Gastroesophageal sphincter (tissue), 4 donors: ENCODE data around the gene FAM114A2. TPM values are rescaled to one million over a fixed set of nuclear protein-coding genes. Genes with fewer than 3 reads are reported as not detected.

Experiments used
- ATAC-seq: fragments of 150-250 bp; one replicate; pipeline ENCODE4 v1.9.1; 2016; ENCODE audit warnings: mild to moderate bottlenecking, moderate library complexity
- H3K27ac ChIP-seq, 4 donors: fragments of 200-600 bp; sonication (generic) in 3 of 4; 1 replicate in 3 of 4; 2 replicates in 1 of 4; pipeline ENCODE4 v1.5.1; 2016 to 2019
- H3K27me3 ChIP-seq: fragments of 200-600 bp; sonication (generic); one replicate; pipeline ENCODE4 v1.5.1; 2019
- H3K36me3 ChIP-seq, 2 donors: fragments of 200-600 bp; sonication (generic); one replicate each; pipeline ENCODE4 v1.5.1; 2019; ENCODE audit warnings: control low read depth in 1 of 2
- H3K4me1 ChIP-seq, 3 donors: fragments of 200-600 bp; sonication (generic); 1 replicate in 2 of 3; 2 replicates in 1 of 3; pipeline ENCODE4 v1.5.1; 2016 to 2019; ENCODE audit warnings: control low read depth in 2 of 3
- H3K4me3 ChIP-seq, 2 donors: fragments of 200-600 bp; sonication (generic); one replicate each; pipeline ENCODE4 v1.5.1; 2019; ENCODE audit warnings: mild to moderate bottlenecking in 1 of 2, moderate library complexity in 1 of 2
- H3K9me3 ChIP-seq, 3 donors: fragments of 200-600 bp; sonication (generic); one replicate each; pipeline ENCODE4 v1.5.1; 2017 to 2019; ENCODE audit warnings: control low read depth in 2 of 3
- EP300 ChIP-seq: sonication (generic); formaldehyde crosslinking; IDR thresholded peaks from one replicate; pipeline ENCODE4 v1.6.1; 2017; ENCODE audit warnings: antibody characterized with exemption, mild to moderate bottlenecking
- POLR2A ChIP-seq, 2 donors: fragments of 450-650 bp; IDR thresholded peaks; one replicate each; pipeline ENCODE4 v1.6.1; 2017; ENCODE audit warnings: antibody characterized with exemption in 2 of 2, mild to moderate bottlenecking in 2 of 2, moderate library complexity in 1 of 2
- POLR2AphosphoS5 ChIP-seq: sonication (generic); formaldehyde crosslinking; IDR thresholded peaks from one replicate; pipeline ENCODE4 v1.6.1; 2017; ENCODE audit warnings: antibody characterized with exemption
- WGBS, 2 donors: methylation state at CpG; one replicate each; pipeline ENCODE4 v1.1.5; 2018; ENCODE audit warnings: low coverage in 1 of 2; 5-methylcytosine and 5-hydroxymethylcytosine counted together
- total RNA-seq, 4 donors: library from RNA; depleted of rRNA; stranded (reverse); fragments of >200 nt; gene quantifications; one replicate each; pipeline ENCODE4 v1.1.0, GENCODE V29; 2016
- TF ChIP-seq, protein P1 (sequence below), 4 experiments: fragments of 200-600 bp in 2 of 4; fragments of 450-650 bp in 2 of 4; sonication (generic) in 1 of 4; IDR thresholded peaks; one replicate each; pipeline ENCODE4 v1.5.1; 2017 to 2019; ENCODE audit warnings: antibody characterized with exemption in 4 of 4, mild to moderate bottlenecking in 2 of 4, moderate library complexity in 2 of 4

The FAM114A2 gene
- total RNA-seq, 4 donors from 2014 or later, result 16.2 to 17.9 (median 17.6) TPM

DNA sequence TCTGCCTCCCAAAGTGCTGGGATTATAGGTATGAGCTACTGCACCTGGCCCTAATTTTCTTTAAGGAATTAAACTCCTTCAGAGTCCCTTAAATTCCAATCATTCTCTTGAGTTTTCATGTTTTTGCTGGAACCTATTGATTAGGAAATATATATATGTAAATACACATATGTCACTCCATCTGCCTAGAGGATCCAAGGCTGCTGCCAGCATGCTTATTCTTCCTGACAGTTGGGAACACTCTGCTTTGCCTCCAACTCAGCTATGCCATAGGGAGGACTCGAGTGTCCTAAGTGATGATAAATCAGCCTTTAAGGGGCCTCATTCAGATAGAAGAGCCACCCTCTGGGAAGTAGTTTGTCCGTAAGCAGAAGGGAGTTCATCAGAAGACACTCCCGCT, 21.9 kb upstream of the FAM114A2 start:
- no peak for TF ChIP-seq POLR2AphosphoS5
- TF ChIP-seq, protein P1, sequence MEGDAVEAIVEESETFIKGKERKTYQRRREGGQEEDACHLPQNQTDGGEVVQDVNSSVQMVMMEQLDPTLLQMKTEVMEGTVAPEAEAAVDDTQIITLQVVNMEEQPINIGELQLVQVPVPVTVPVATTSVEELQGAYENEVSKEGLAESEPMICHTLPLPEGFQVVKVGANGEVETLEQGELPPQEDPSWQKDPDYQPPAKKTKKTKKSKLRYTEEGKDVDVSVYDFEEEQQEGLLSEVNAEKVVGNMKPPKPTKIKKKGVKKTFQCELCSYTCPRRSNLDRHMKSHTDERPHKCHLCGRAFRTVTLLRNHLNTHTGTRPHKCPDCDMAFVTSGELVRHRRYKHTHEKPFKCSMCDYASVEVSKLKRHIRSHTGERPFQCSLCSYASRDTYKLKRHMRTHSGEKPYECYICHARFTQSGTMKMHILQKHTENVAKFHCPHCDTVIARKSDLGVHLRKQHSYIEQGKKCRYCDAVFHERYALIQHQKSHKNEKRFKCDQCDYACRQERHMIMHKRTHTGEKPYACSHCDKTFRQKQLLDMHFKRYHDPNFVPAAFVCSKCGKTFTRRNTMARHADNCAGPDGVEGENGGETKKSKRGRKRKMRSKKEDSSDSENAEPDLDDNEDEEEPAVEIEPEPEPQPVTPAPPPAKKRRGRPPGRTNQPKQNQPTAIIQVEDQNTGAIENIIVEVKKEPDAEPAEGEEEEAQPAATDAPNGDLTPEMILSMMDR (IDR thresholded peaks at IDR 0.05), result no peak
- no peak for TF ChIP-seq POLR2A (IDR thresholded peaks at IDR 0.05)
- no peak for TF ChIP-seq EP300
- WGBS, 2 donors, result 81 to 83% methylated on average over 1 to 3 of the region's 3 CpGs
- Histone ChIP-seq H3K27ac (no peak overlapping the region), H3K27me3 (no peaks in the 10 kb centered on the region), H3K9me3 (no peaks in the 10 kb centered on the region), H3K36me3 (peaks cover 0 to 7% of the 10 kb centered on the region in 2 donors), H3K4me1 (peaks cover 0 to 12% (median 0%) of the 10 kb centered on the region in 3 donors), H3K4me3 (no peak overlapping the region)
- no peak for ATAC-seq

DNA sequence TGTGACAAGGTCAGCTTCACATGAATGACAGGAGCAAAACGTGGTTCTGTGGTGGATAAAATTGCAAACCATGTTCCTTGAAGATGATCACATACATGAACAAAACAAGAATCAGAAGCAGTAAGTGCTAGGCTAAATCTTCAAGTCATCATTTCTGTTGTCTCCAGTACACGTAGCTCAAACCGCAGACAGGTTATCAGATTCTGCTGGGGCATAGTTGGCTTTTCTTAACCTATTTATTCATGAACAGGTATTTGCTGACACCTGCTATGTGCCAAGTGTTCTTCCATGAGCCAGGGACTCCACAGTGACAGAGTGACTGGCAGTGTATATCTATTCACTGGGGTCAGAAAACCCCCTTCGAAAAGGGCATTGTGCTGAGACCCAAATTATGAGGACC, 20.9 kb upstream of the FAM114A2 start:
- no peaks in the 10 kb centered on the region for H3K9me3 ChIP-seq
- TF ChIP-seq POLR2AphosphoS5, result no peak
- TF ChIP-seq, protein P1 (IDR thresholded peaks at IDR 0.05), result no peak
- no peak for TF ChIP-seq EP300
- TF ChIP-seq POLR2A (IDR thresholded peaks at IDR 0.05), result no peak
- 79 to 100% methylated on average over 2 to 3 of the region's 4 CpGs for WGBS, 2 donors
- peaks cover 0 to 12% (median 0%) of the 10 kb centered on the region in 3 donors for H3K4me1 ChIP-seq
- H3K4me3 ChIP-seq, result no peak overlapping the region
- H3K27ac ChIP-seq, result no peak overlapping the region
- no peaks in the 10 kb centered on the region for H3K27me3 ChIP-seq
- H3K36me3 ChIP-seq, result peaks cover 0 to 18% of the 10 kb centered on the region in 2 donors
- no peak for ATAC-seq

DNA sequence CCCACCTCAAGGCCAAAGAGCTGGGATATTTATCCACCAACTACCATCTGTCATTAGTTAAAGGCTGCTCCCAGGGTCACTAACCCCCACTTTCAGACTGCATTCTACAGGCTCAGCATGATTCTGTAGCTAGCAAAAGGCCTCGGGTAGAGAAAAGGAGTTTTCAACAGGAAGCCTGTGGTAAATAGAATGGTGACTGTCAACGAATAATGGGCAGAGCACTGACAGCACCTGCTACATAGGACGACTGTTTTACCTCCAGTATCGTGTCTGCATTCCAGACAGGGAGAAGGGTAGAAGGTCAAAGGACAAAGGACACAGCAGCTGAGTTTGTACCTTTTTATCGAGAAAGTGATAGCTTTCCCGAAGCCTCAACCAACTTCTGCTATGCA, 20.3 kb upstream of the FAM114A2 start:
- Histone ChIP-seq H3K36me3 (peaks cover 1 to 23% of the 10 kb centered on the region in 2 donors), H3K4me1 (peaks cover 0 to 12% (median 0%) of the 10 kb centered on the region in 3 donors), H3K27me3 (no peaks in the 10 kb centered on the region), H3K27ac (no peak overlapping the region), H3K4me3 (no peak overlapping the region), H3K9me3 (no peaks in the 10 kb centered on the region)
- TF ChIP-seq EP300 (no peak), POLR2A (IDR thresholded peaks at IDR 0.05) (no peak), POLR2AphosphoS5 (no peak)
- TF ChIP-seq, protein P1 (IDR thresholded peaks at IDR 0.05), result no peak
- no peak for ATAC-seq
- 50 to 60% methylated on average over 4 to 6 of the region's 6 CpGs for WGBS, 2 donors

DNA sequence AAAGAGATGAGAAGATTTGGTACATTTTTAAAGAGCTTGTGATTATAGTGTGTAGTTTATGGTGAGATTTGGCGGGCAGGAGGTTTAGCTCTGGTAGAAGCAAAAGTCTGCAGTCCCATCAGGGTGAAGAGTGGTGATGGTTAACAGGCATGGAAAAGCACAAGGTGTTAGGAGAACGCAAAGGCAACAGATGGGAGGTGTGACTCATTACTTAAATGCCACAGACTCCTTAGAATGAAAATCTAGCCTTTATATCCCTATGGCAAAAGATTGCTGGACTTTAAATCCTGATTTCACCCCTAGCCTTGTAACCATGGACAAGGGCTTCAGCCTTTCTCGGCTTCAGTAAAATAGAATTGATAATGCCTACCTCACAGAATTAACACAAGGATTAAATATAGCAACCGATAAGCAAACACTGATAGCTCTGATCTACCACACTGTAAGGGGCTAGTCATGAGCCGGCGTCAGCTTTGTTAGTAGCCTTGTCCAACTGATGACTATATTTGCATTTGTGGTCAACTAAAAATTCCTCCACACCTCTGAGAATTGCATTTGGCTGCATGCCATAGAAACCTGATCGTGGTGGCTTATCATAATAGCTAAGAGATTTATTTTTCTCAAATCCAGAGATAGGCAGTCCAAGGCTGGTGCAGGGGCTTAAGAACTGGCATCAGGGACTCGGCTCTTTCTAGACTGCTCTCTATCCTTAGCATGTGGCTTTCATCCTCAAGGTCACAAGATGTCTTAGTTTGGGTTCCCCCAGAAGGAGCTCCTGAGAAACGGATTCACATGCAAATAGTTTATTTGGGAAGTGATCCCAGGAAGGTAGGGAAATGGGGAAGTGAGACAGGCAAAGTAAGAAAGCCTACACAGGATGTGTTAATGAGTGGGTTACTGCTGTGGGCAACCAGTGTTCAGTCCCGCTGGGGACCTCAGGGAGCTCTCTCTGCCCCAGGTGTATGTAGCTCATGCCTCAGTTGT, 19.6 kb upstream of the FAM114A2 start:
- no peak overlapping the region for H3K27ac ChIP-seq
- no peak for ATAC-seq
- TF ChIP-seq POLR2A (IDR thresholded peaks at IDR 0.05) (no peak), EP300 (no peak), POLR2AphosphoS5 (no peak)
- TF ChIP-seq, protein P1 (IDR thresholded peaks at IDR 0.05), result no peak
- H3K36me3 ChIP-seq, result peaks cover 2 to 30% of the 10 kb centered on the region in 2 donors
- 71 to 74% methylated on average over 8 to 10 of the region's 10 CpGs for WGBS, 2 donors
- no peaks in the 10 kb centered on the region for H3K27me3 ChIP-seq
- no peaks in the 10 kb centered on the region for H3K9me3 ChIP-seq
- peaks cover 0 to 12% (median 0%) of the 10 kb centered on the region in 3 donors for H3K4me1 ChIP-seq
- no peak overlapping the region for H3K4me3 ChIP-seq
